HG02763 (cell line): Measurements from ENCODE around the gene TRIM75.
"Not testable (repeated sequence)": the region's sequence is repeated elsewhere in the genome, so short reads cannot be mapped to it uniquely, and the experiment has no call there.

Source experiments
- ATAC-seq: cut with Tn5 transposase; IDR thresholded peaks from one replicate; pipeline ENCODE4 v1.9.1; 2021; ENCODE audit warnings: mild to moderate bottlenecking, moderate library complexity; ENCODE audit not compliant: unreplicated experiment

TRIM75 gene

DNA sequence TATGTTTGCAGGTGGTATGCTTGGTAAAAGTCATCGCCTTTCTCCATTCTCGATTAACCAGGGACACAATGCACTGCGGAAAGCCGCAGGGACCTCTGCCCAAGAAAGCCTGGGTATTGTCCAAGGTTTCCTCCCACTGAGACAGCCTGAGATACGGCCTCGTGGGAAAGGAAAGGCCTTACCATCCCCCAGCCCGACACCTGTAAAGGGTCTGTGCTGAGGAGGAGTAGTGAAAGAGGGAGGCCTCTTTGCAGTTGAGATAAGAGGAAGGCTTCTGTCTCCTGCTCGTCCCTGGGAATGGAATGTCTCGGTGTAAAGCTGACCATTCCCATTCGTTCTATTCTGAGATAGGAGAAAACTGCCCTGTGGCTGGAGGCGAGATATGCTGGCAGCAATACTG, 19.7 kb downstream of the TRIM75 start:
- not testable (repeated sequence) for ATAC-seq

DNA sequence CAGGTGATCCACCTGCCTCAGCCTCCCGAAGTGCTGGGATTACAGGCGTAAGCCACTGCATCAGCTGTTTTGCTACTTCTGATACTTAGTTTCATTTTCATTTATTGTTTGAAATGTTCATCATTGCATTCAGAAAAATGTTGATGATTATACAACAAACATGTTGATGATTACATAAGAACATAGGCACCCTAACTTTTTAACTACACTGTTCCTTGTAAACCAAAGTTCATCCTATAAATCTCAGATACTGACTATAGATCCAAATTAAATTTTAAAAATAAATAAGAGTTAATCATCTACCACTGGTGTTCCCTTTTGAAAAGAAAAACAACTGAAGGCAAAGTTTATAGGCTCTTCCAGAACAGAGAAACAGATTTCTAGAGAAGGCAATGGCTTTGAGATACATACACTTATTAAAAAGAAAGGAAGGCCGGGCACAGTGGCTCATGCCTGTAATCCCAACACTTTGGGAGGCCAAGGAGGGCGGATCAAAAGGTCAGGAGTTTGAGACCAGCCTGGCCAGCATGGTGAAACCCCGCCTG, 23.4 kb downstream of the TRIM75 start:
- ATAC-seq = no peak

DNA sequence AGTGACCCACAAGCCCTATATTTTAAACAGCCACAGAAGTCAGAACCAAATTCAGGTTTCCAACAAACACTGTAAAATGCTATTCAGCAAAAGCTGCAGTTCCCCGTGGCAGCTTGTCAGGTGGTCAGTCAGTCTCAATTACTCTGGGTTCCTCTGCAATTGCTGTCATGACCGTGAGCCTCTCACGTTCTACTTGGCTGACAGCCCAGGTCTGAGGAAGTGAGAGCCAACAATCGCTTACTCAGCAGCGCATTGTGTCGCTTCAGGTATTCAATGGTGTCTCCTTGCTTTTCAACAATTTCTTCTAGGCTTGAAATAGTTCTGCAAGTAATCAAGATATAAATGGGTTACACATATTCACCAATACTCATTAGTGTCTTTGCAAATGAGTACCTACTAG, 25.8 kb downstream of the TRIM75 start:
- ATAC-seq = no peak

DNA sequence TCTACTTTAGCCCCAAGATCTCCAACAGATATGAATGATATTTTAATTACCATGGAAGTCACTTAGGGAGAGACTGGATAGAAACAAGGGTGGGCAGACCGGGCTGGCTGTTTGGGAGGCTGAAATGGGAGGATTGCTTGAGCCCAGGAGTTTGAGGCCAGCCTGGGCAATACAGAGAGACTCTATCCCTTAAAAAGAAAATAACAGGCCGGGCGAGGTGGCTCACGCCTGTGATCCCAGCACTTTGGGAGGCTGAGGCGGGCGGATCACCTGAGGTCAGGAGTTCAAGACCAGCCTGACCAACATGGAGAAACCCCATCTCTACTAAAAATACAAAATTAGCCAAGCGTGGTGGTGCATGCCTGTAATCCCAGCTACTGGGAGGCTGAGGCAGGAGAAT, 31.1 kb downstream of the TRIM75 start:
- ATAC-seq = not testable (repeated sequence)

GRCh38 chr4:165085946-165086345, 32.3 kb downstream of the TRIM75 start:
- no peak for ATAC-seq

GRCh38 chr4:165088366-165088765, 34.7 kb downstream of the TRIM75 start:
- ATAC-seq = no peak

DNA sequence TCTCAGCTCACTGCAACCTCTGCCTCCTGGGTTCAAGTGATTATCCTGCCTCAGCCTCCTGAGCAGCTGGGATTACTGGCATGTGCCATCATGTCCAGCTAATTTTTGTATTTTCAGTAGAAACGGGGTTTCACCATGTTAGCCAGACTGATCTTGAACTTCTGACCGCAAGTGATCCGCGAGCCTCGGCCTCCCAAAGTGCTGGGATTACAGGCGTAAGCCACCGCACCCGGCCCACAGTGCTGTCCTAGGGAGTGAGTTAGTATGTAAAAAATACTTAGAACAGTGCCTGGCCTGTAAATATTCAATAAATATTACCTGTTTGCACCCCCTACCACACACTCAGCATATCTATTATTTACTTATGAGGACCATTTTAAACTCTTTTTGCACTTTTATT, 38.5 kb downstream of the TRIM75 start:
- ATAC-seq = not testable (repeated sequence)

DNA sequence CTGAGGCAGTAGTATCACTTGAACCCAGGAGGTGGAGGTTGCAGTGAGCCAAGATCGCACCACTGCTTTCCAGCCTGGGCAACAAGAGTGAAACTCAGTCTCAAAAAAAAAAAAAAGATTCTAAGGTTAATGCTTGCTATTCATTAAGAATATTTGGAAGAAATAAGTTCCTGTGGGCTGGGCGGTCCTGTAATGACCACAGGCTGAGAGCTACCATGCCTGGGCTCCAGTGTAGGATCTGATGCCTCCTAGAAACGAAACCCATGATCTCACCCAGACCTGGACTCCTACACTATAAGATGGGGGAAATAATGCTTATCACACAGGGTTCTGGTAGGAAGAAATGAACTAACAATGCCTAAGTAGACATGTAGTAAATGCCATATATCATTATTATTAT, 41.2 kb downstream of the TRIM75 start:
- no peak for ATAC-seq

GRCh38 chr4:165095291-165095690, 41.6 kb downstream of the TRIM75 start:
- ATAC-seq = no peak

DNA sequence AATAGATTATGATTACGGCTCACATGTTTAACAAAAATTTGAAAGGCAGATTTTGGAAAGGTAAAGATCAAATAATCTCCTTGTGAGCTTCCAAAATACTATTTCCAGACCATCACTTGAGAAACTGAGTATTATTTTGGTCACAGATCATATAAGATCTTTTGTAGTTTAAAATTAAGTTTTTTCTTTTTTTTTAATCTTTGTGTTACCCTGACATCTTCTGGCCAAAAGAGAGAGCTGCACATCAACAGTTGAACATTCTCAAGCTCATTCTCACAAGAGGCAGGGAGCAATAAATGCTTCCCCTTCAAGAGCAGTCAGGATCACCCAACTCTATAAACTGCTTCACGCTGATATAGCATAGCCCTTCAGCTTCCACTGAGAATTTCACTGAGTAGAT, 43.1 kb downstream of the TRIM75 start:
- ATAC-seq = no peak

DNA sequence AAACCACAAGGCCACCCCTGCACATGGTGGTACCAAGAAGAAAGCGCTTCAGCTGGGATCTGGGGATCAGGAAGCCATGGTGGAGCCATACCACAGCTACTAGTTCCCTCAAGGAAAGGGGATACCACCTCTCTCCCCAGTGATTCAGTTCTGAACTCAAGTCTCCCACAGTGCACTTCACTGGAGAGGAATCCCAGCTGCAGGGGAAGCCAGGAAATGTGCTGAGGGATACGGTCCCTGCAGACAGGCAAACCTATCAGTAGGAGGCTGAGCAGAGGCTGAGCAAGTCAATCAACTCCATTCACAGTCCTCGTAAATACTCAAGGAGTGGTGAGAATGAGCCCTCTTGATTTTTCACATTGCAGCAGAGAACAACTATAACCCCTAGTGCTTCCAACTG, 48.0 kb downstream of the TRIM75 start:
- no peak for ATAC-seq

- ATAC-seq = no peak
These were observed 52.9 kb downstream of the TRIM75 start for GRCh38 chr4:165106518-165106917.
